Caco-2 (cell line): ENCODE data around the gene SLC6A2. TPM values are rescaled to one million over a fixed set of nuclear protein-coding genes. Genes with fewer than 3 reads are reported as not detected.

Experiments used
- BruUV-seq: library from RNA; stranded (reverse); fragments of 400-500 nt; replicated peaks from 2 replicates; lab custom pipeline; 2021; lab: Mats Ljungman, UMichigan
- CTCF ChIA-PET: fragments of 300-600 bp; sonication (Branson Sonifier 250); formaldehyde crosslinking; loops from one replicate; lab custom pipeline; 2022; ENCODE audit warnings: antibody characterized with exemption; lab: Charles Lee
- POLR2A ChIA-PET: fragments of 300-600 bp; sonication (Branson Sonifier 250); formaldehyde crosslinking; loops from one replicate; lab custom pipeline; 2022; ENCODE audit warnings: antibody characterized with exemption; lab: Charles Lee
- DNase-seq, 2 experiments: peaks; one replicate each; pipeline versions ENCODE4 v3.0.0 to v3.0.0-alpha.2; 2020 to 2022
- H3K27me3 ChIP-seq: replicated peaks from 2 replicates; pipeline ENCODE4 v1.6.0; 2011; ENCODE audit warnings: low read length; ENCODE audit not compliant: control insufficient read depth, insufficient read depth
- H3K36me3 ChIP-seq: 2 replicates; pipeline ENCODE4 v1.5.1; 2011; ENCODE audit warnings: low read length; ENCODE audit not compliant: control insufficient read depth, insufficient read depth
- H3K4me1 ChIP-seq: fragments of 250-450 bp; sonication (Bioruptor Pico); 2 replicates; pipeline ENCODE4 v1.5.1; 2020; ENCODE audit warnings: mild to moderate bottlenecking
- H3K4me3 ChIP-seq: 2 replicates; pipeline ENCODE4 v1.5.1; 2011; ENCODE audit warnings: low read depth, mild to moderate bottlenecking, control low read depth, low read length
- H3K9me3 ChIP-seq: fragments of 250-450 bp; sonication (Bioruptor Pico); 2 replicates; pipeline ENCODE4 v1.5.1; 2020; ENCODE audit warnings: mild to moderate bottlenecking, moderate library complexity
- H3K27ac Mint-ChIP-seq: one replicate; pipeline ENCODE4 v1.8.0; 2022; ENCODE audit warnings: mixed read lengths; ENCODE audit not compliant: unreplicated experiment
- H3K27me3 Mint-ChIP-seq: one replicate; pipeline ENCODE4 v1.8.0; 2022; ENCODE audit warnings: mixed read lengths; ENCODE audit not compliant: insufficient read depth, unreplicated experiment
- H3K36me3 Mint-ChIP-seq: one replicate; pipeline ENCODE4 v1.8.0; 2022; ENCODE audit warnings: mild to moderate bottlenecking, mixed read lengths; ENCODE audit not compliant: insufficient read depth, unreplicated experiment
- H3K4me1 Mint-ChIP-seq: one replicate; pipeline ENCODE4 v1.8.0; 2022; ENCODE audit warnings: low read depth, mixed read lengths; ENCODE audit not compliant: unreplicated experiment
- H3K4me3 Mint-ChIP-seq: one replicate; pipeline ENCODE4 v1.8.0; 2022; ENCODE audit warnings: mild to moderate bottlenecking, moderate library complexity, mixed read lengths; ENCODE audit not compliant: unreplicated experiment
- H3K9me3 Mint-ChIP-seq: one replicate; pipeline ENCODE4 v1.8.0; 2022; ENCODE audit warnings: mixed read lengths; ENCODE audit not compliant: unreplicated experiment
- CTCF ChIP-seq, 2 experiments: fragments of 200-600 bp in 1 of 2; IDR thresholded peaks; 1 replicate in 1 of 2; 2 replicates in 1 of 2; pipeline versions ENCODE4 v1.5.1 to v1.8.0; 2011 to 2022; ENCODE audit warnings: antibody characterized with exemption in 1 of 2, control low read depth in 1 of 2, inconsistent platforms in 1 of 2, low read depth in 1 of 2, low read length in 1 of 2, mild to moderate bottlenecking in 1 of 2, moderate library complexity in 1 of 2; ENCODE audit not compliant: insufficient read depth in 1 of 2, severe bottlenecking in 1 of 2, unreplicated experiment in 1 of 2
- intact Hi-C: fragments of 100-400 bp; cut with micrococcal nuclease; formaldehyde crosslinking; loops from one replicate; pipeline ENCODE4 v1.10.0; 2022; ENCODE audit not compliant: unreplicated experiment
- total RNA-seq: library from RNA; stranded (reverse); gene quantifications from 2 replicates; pipeline ENCODE4 v1.2.3, GENCODE V29; 2022

The SLC6A2 gene
- total RNA-seq, 1 experiment from 2014 or later: not detected

GRCh38 chr16:55717326-55717725, 61.5 kb downstream of the SLC6A2 start:
- Histone ChIP-seq H3K4me1 (no peaks in the 10 kb centered on the region), H3K36me3 (no peaks in the 10 kb centered on the region), H3K27me3 (no peaks in the 10 kb centered on the region; the same call in 1 of the 2 replicates), H3K9me3 (0 out of 2 replicates have a peak, but pooled peaks cover 8% of the 10 kb centered on the region), H3K4me3 (no peak overlapping the region)
- BruUV-seq: no TSS peak
- POLR2A ChIA-PET: no interaction called here
- Mint-ChIP-seq H3K9me3 (no peaks in the 10 kb centered on the region), H3K4me1 (no peaks in the 10 kb centered on the region), H3K36me3 (no peaks in the 10 kb centered on the region), H3K27ac (no peak overlapping the region), H3K27me3 (peaks cover 39% of the 10 kb centered on the region), H3K4me3 (no peak overlapping the region)
- intact Hi-C loops: no loop called here
- no peak for DNase-seq
- TF ChIP-seq CTCF (IDR thresholded peaks at IDR 0.05; ENCODE audit: insufficient read depth in 1 of 2, low read depth in 1 of 2, low read length in 1 of 2, severe bottlenecking in 1 of 2, unreplicated experiment in 1 of 2): no peak
- CTCF ChIA-PET: no interaction called here

- POLR2A ChIA-PET: no interaction called here
- peaks cover 35% of the 10 kb centered on the region for H3K27me3 Mint-ChIP-seq
Observed at GRCh38 chr16:55725055-55725777, 69.4 kb downstream of the SLC6A2 start.

GRCh38 chr16:55728797-55729196, 73.0 kb downstream of the SLC6A2 start:
- intact Hi-C loops: no loop called here
- POLR2A ChIA-PET: no interaction called here
- H3K27me3 Mint-ChIP-seq: peaks cover 14% of the 10 kb centered on the region

More at GRCh38 chr16:55725055-55725777, 69.4 kb downstream of the SLC6A2 start:
- intact Hi-C loops: no loop called here
- Histone ChIP-seq H3K36me3 (no peaks in the 10 kb centered on the region), H3K9me3 (0 out of 2 replicates have a peak, but pooled peaks cover 8% of the 10 kb centered on the region), H3K4me3 (no peak overlapping the region), H3K27me3 (no peaks in the 10 kb centered on the region), H3K4me1 (no peaks in the 10 kb centered on the region)
- no peaks in the 10 kb centered on the region for H3K4me1 Mint-ChIP-seq
- TF ChIP-seq CTCF (IDR thresholded peaks at IDR 0.05; ENCODE audit: insufficient read depth in 1 of 2, low read depth in 1 of 2, low read length in 1 of 2, severe bottlenecking in 1 of 2, unreplicated experiment in 1 of 2): no peak
- no peak overlapping the region for H3K4me3 Mint-ChIP-seq
- H3K27ac Mint-ChIP-seq: no peak overlapping the region
- BruUV-seq: no TSS peak
- no peaks in the 10 kb centered on the region for H3K36me3 Mint-ChIP-seq
- CTCF ChIA-PET: no interaction called here
- H3K9me3 Mint-ChIP-seq: no peaks in the 10 kb centered on the region
- DNase-seq: no peak

More at GRCh38 chr16:55728797-55729196, 73.0 kb downstream of the SLC6A2 start:
- Mint-ChIP-seq H3K4me3 (no peak overlapping the region), H3K27ac (no peak overlapping the region), H3K4me1 (no peaks in the 10 kb centered on the region), H3K9me3 (no peaks in the 10 kb centered on the region), H3K36me3 (no peaks in the 10 kb centered on the region)
- Histone ChIP-seq H3K27me3 (no peaks in the 10 kb centered on the region), H3K4me1 (no peaks in the 10 kb centered on the region), H3K36me3 (no peaks in the 10 kb centered on the region), H3K4me3 (no peak overlapping the region), H3K9me3 (no peaks in the 10 kb centered on the region)
- no peak for TF ChIP-seq CTCF (IDR thresholded peaks at IDR 0.05; ENCODE audit: insufficient read depth in 1 of 2, low read depth in 1 of 2, low read length in 1 of 2, severe bottlenecking in 1 of 2, unreplicated experiment in 1 of 2)
- CTCF ChIA-PET: no interaction called here
- DNase-seq: no peak
- no TSS peak for BruUV-seq
